Endothelial cell (in vitro differentiated cells): ENCODE data around the gene SORCS2. TPM values are rescaled to one million over a fixed set of nuclear protein-coding genes. Genes with fewer than 3 reads are reported as not detected.

Source experiments
- DNase-seq: peaks from one replicate; pipeline ENCODE4 v3.0.0; 2021; ENCODE audit warnings: low spot score
- H3K27ac Mint-ChIP-seq: one replicate; pipeline ENCODE4 v1.8.0; 2021; ENCODE audit warnings: mixed read lengths, inconsistent platforms; ENCODE audit not compliant: unreplicated experiment
- H3K27me3 Mint-ChIP-seq: one replicate; pipeline ENCODE4 v1.8.0; 2021; ENCODE audit warnings: mild to moderate bottlenecking, moderate library complexity, mixed read lengths, inconsistent platforms; ENCODE audit not compliant: unreplicated experiment
- H3K36me3 Mint-ChIP-seq: one replicate; pipeline ENCODE4 v1.8.0; 2021; ENCODE audit warnings: mild to moderate bottlenecking, low read depth, mixed read lengths, inconsistent platforms; ENCODE audit not compliant: unreplicated experiment
- H3K4me1 Mint-ChIP-seq: one replicate; pipeline ENCODE4 v1.8.0; 2021; ENCODE audit warnings: mild to moderate bottlenecking, mixed read lengths, inconsistent platforms; ENCODE audit not compliant: unreplicated experiment
- H3K4me3 Mint-ChIP-seq: one replicate; pipeline ENCODE4 v1.8.0; 2021; ENCODE audit warnings: mild to moderate bottlenecking, mixed read lengths, inconsistent platforms; ENCODE audit not compliant: unreplicated experiment
- H3K9me3 Mint-ChIP-seq: one replicate; pipeline ENCODE4 v1.8.0; 2021; ENCODE audit warnings: mixed read lengths, inconsistent platforms; ENCODE audit not compliant: unreplicated experiment
- CTCF ChIP-seq: fragments of 200-600 bp; sonication (generic); IDR thresholded peaks from one replicate; pipeline ENCODE4 v1.5.0; 2021; ENCODE audit warnings: antibody characterized with exemption; ENCODE audit not compliant: unreplicated experiment
- total RNA-seq: library from RNA; stranded (reverse); fragmentation: NEBNext Ultra II Directional; extraction: Animal tissue kit (Norgen Biotek cat#: 25700); gene quantifications from one replicate; pipeline ENCODE4 v1.2.1, GENCODE V29; 2021; ENCODE audit not compliant: unreplicated experiment

The SORCS2 gene
- total RNA-seq, 1 donor from 2014 or later = 1.3 TPM

GRCh38 chr4:7410446-7410845 is 218.1 kb downstream of the SORCS2 start:
- Mint-ChIP-seq H3K27ac (no peak overlapping the region), H3K9me3 (no peaks in the 10 kb centered on the region), H3K27me3 (peaks cover 2% of the 10 kb centered on the region), H3K4me3 (no peak overlapping the region), H3K36me3 (no peaks in the 10 kb centered on the region), H3K4me1 (no peaks in the 10 kb centered on the region)
- no peak for TF ChIP-seq CTCF
- no peak for DNase-seq

GRCh38 chr4:7411491-7411890 is 219.2 kb downstream of the SORCS2 start:
- no peak overlapping the region for H3K27ac Mint-ChIP-seq
- TF ChIP-seq CTCF = no peak
- H3K27me3 Mint-ChIP-seq = peaks cover 2% of the 10 kb centered on the region
- no peak overlapping the region for H3K4me3 Mint-ChIP-seq
- DNase-seq = no peak
- H3K4me1 Mint-ChIP-seq = no peaks in the 10 kb centered on the region
- no peaks in the 10 kb centered on the region for H3K36me3 Mint-ChIP-seq
- no peaks in the 10 kb centered on the region for H3K9me3 Mint-ChIP-seq

- Mint-ChIP-seq H3K27me3 (peaks cover 2% of the 10 kb centered on the region), H3K36me3 (no peaks in the 10 kb centered on the region), H3K27ac (no peak overlapping the region), H3K4me3 (no peak overlapping the region), H3K9me3 (no peaks in the 10 kb centered on the region), H3K4me1 (no peaks in the 10 kb centered on the region)
- no peak for TF ChIP-seq CTCF
- no peak for DNase-seq
Observed at GRCh38 chr4:7411896-7412553, 219.7 kb downstream of the SORCS2 start.

GRCh38 chr4:7412554-7412912 is 220.2 kb downstream of the SORCS2 start:
- H3K4me1 Mint-ChIP-seq = no peaks in the 10 kb centered on the region
- DNase-seq = no peak
- no peaks in the 10 kb centered on the region for H3K9me3 Mint-ChIP-seq
- TF ChIP-seq CTCF = no peak
- H3K4me3 Mint-ChIP-seq = no peak overlapping the region
- peaks cover 2% of the 10 kb centered on the region for H3K27me3 Mint-ChIP-seq
- no peaks in the 10 kb centered on the region for H3K36me3 Mint-ChIP-seq
- no peak overlapping the region for H3K27ac Mint-ChIP-seq

GRCh38 chr4:7414046-7414445 is 221.7 kb downstream of the SORCS2 start:
- Mint-ChIP-seq H3K27me3 (peaks cover 2% of the 10 kb centered on the region), H3K4me1 (no peaks in the 10 kb centered on the region), H3K27ac (no peak overlapping the region), H3K4me3 (no peak overlapping the region), H3K9me3 (no peaks in the 10 kb centered on the region), H3K36me3 (peaks cover 6% of the 10 kb centered on the region)
- DNase-seq = no peak
- TF ChIP-seq CTCF = no peak
